Neuronal stem cell (in vitro differentiated cells): ENCODE results near the gene FAM118B.
A peak's percentile ranks its signal among the peaks of the same experiment; 100 is the strongest.

ENCODE experiments used
- DNase-seq: peaks from one replicate; pipeline ENCODE4 v3.0.0-alpha.2; 2013; ENCODE audit warnings: low spot score
- H2AFZ ChIP-seq: one replicate; pipeline ENCODE4 v1.6.1; 2013; ENCODE audit warnings: mild to moderate bottlenecking, low read length, inconsistent platforms
- H2AK5ac ChIP-seq: 2 replicates; pipeline ENCODE4 v1.6.1; 2013; ENCODE audit warnings: low read depth, mild to moderate bottlenecking, inconsistent platforms, low read length, moderate library complexity, mixed read lengths
- H2BK120ac ChIP-seq: 2 replicates; pipeline ENCODE4 v1.6.1; 2013; ENCODE audit warnings: low read depth, mild to moderate bottlenecking, inconsistent platforms, low read length, moderate library complexity, mixed read lengths
- H2BK12ac ChIP-seq: one replicate; pipeline ENCODE4 v1.6.1; 2013; ENCODE audit warnings: low read length, inconsistent platforms
- H2BK15ac ChIP-seq: 2 replicates; pipeline ENCODE4 v1.6.1; 2013; ENCODE audit warnings: mild to moderate bottlenecking, low read length, inconsistent platforms, mixed read lengths
- H2BK5ac ChIP-seq: one replicate; pipeline ENCODE4 v1.6.1; 2013; ENCODE audit warnings: inconsistent platforms, mild to moderate bottlenecking, low read length, moderate library complexity
- H3K14ac ChIP-seq: one replicate; pipeline ENCODE4 v1.6.1; 2013; ENCODE audit warnings: low read length, inconsistent platforms
- H3K18ac ChIP-seq: 2 replicates; pipeline ENCODE4 v1.6.1; 2013; ENCODE audit warnings: low read length, inconsistent platforms
- H3K23ac ChIP-seq: 2 replicates; pipeline ENCODE4 v1.6.1; 2013; ENCODE audit warnings: low read depth, mild to moderate bottlenecking, mixed read lengths, low read length, inconsistent platforms; ENCODE audit not compliant: poor library complexity
- H3K27ac ChIP-seq: replicated peaks from 3 replicates; pipeline ENCODE4 v1.5.1; 2013; ENCODE audit warnings: low read length, inconsistent platforms
- H3K27me3 ChIP-seq, 3 experiments: 2 replicates each; pipeline ENCODE4 v1.6.1; 2013; ENCODE audit warnings: low read length in 3 of 3, mild to moderate bottlenecking in 2 of 3, inconsistent platforms in 1 of 3, low read depth in 1 of 3, mixed read lengths in 1 of 3, moderate library complexity in 1 of 3; ENCODE audit not compliant: control insufficient read depth in 3 of 3, insufficient read depth in 3 of 3
- H3K36me3 ChIP-seq, 2 donors: replicated peaks in 1 of 2; 2 replicates each; pipeline ENCODE4 v1.6.1; 2013; ENCODE audit warnings: low read length in 2 of 2; ENCODE audit not compliant: control insufficient read depth in 2 of 2, insufficient read depth in 2 of 2
- H3K4ac ChIP-seq: 2 replicates; pipeline ENCODE4 v1.6.1; 2013; ENCODE audit warnings: inconsistent platforms, mild to moderate bottlenecking, low read length, moderate library complexity
- H3K4me1 ChIP-seq, 2 donors: 1 replicate in 1 of 2; 2 replicates in 1 of 2; pipeline ENCODE4 v1.6.1; 2013; ENCODE audit warnings: low read length in 2 of 2, low read depth in 1 of 2; ENCODE audit not compliant: control insufficient read depth in 2 of 2, insufficient read depth in 1 of 2
- H3K4me2 ChIP-seq: one replicate; pipeline ENCODE4 v1.6.1; 2013; ENCODE audit warnings: mild to moderate bottlenecking, low read length, inconsistent platforms; ENCODE audit not compliant: insufficient read depth, poor library complexity, severe bottlenecking
- H3K4me3 ChIP-seq, 2 donors: 2 replicates each; pipeline ENCODE4 v1.5.1; 2013; ENCODE audit warnings: low read length in 2 of 2, mild to moderate bottlenecking in 2 of 2, inconsistent platforms in 1 of 2, moderate library complexity in 1 of 2
- H3K79me1 ChIP-seq: one replicate; pipeline ENCODE4 v1.6.1; 2013; ENCODE audit warnings: low read depth, mild to moderate bottlenecking, inconsistent platforms, low read length, moderate library complexity
- H3K9ac ChIP-seq: one replicate; pipeline ENCODE4 v1.6.1; 2013; ENCODE audit warnings: mild to moderate bottlenecking, low read depth, low read length, inconsistent platforms; ENCODE audit not compliant: poor library complexity
- H3K9me3 ChIP-seq, 2 donors: replicated peaks in 1 of 2; 2 replicates each; pipeline versions ENCODE3 to v1.6.1; 2013; ENCODE audit warnings: low read length in 2 of 2, mild to moderate bottlenecking in 2 of 2, inconsistent platforms in 1 of 2, low read depth in 1 of 2, mixed read lengths in 1 of 2, moderate library complexity in 1 of 2; ENCODE audit not compliant: control insufficient read depth in 2 of 2, insufficient read depth in 1 of 2
- H4K8ac ChIP-seq: one replicate; pipeline ENCODE4 v1.6.1; 2013; ENCODE audit warnings: low read depth, mild to moderate bottlenecking, inconsistent platforms, low read length, moderate library complexity
- H4K91ac ChIP-seq: one replicate; pipeline ENCODE4 v1.6.1; 2013; ENCODE audit warnings: low read length, low read depth, mild to moderate bottlenecking, inconsistent platforms; ENCODE audit not compliant: poor library complexity
- whole genome bisulfite sequencing, 2 donors: extraction: QIAGEN DNeasy Blood & Tissue Kit; methylation state at CpG; one replicate each; pipeline ENCODE4 v1.1.7; 2013; ENCODE audit warnings: missing lambda C conversion rate in 2 of 2, mixed read lengths in 1 of 2; ENCODE audit not compliant: insufficient read length in 2 of 2, insufficient replicate concordance in 1 of 2; ENCODE audit errors: extremely low coverage in 2 of 2; 5-methylcytosine and 5-hydroxymethylcytosine counted together

The FAM118B gene

DNA sequence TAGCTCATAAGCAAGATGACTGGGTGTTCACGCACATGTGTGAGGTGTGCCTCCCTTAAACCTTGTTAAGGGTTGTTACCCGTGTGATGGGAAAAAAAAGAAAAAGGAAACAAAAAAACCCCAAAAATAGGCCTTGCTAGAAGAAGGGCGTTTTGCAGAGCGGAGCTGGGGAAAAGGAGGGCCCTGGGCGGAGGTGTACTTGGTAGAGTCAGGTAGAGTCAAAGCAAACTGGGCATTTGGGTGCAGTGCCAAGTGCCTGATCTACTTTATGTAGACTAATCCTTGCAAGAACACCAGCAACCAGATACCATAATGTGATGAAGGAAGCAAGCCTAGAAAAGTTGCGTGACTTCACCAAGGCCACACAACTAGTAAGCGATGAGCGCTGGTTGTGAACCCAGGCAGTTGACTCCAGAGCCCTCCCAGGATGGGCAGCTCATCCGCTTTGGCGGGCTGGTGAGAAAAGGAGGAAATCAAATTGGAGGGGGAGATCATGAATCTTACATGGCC, 70.1 kb downstream of the FAM118B start:
- H3K9ac ChIP-seq = no peak overlapping the region
- H3K4me3 ChIP-seq = peak overlapping the region in 1 of 2 donors; percentile 81
- DNase-seq = no peak
- no peak overlapping the region for H2BK120ac ChIP-seq
- no peaks in the 10 kb centered on the region for H3K79me1 ChIP-seq
- no peak overlapping the region for H2AK5ac ChIP-seq
- H2BK12ac ChIP-seq = no peak overlapping the region
- H3K4ac ChIP-seq = no peak overlapping the region
- H3K27me3 ChIP-seq = peaks cover 0 to 2% (median 0%) of the 10 kb centered on the region in 3 experiments
- peak overlapping the region; percentile 98 for H2AFZ ChIP-seq
- no CpG with 5 or more reads among the region's 10 CpGs for WGBS, 2 donors
- H3K27ac ChIP-seq = no peak overlapping the region
- H4K91ac ChIP-seq = no peak overlapping the region
- peaks cover 11 to 26% of the 10 kb centered on the region in 2 donors for H3K36me3 ChIP-seq
- no peak overlapping the region for H3K4me2 ChIP-seq
- H3K14ac ChIP-seq = no peak overlapping the region
- no peak overlapping the region for H4K8ac ChIP-seq
- H3K18ac ChIP-seq = no peak overlapping the region
- no peak overlapping the region for H2BK5ac ChIP-seq
- H3K9me3 ChIP-seq = no peaks in the 10 kb centered on the region
- no peak overlapping the region for H3K23ac ChIP-seq
- H3K4me1 ChIP-seq = peaks cover 5 to 7% of the 10 kb centered on the region in 2 donors
- no peak overlapping the region for H2BK15ac ChIP-seq

- Histone ChIP-seq H3K4me2 (peak overlapping the region; percentile 97), H3K14ac (no peak overlapping the region), H4K91ac (no peak overlapping the region), H3K9ac (no peak overlapping the region), H3K27me3 (peaks cover 0 to 2% (median 0%) of the 10 kb centered on the region in 3 experiments), H3K79me1 (no peaks in the 10 kb centered on the region), H3K4me3 (peak overlapping the region; percentile 81 to 86), H3K23ac (no peak overlapping the region), H2AFZ (peak overlapping the region; percentile 98), H3K27ac (no peak overlapping the region), H2BK12ac (no peak overlapping the region), H4K8ac (no peak overlapping the region), H3K4ac (no peak overlapping the region), H2BK5ac (peak overlapping the region; percentile 76), H2BK120ac (no peak overlapping the region), H3K36me3 (peaks cover 6 to 20% of the 10 kb centered on the region in 2 donors), H3K18ac (peak overlapping the region; percentile 1), H3K9me3 (no peaks in the 10 kb centered on the region), H2AK5ac (no peak overlapping the region), H3K4me1 (peaks cover 5 to 7% of the 10 kb centered on the region in 2 donors), H2BK15ac (no peak overlapping the region)
- WGBS, 2 donors = no CpG with 5 or more reads among the region's 15 CpGs
- DNase-seq = no peak
Observed at GRCh38 chr11:126282361-126282735, 70.8 kb downstream of the FAM118B start.

DNA sequence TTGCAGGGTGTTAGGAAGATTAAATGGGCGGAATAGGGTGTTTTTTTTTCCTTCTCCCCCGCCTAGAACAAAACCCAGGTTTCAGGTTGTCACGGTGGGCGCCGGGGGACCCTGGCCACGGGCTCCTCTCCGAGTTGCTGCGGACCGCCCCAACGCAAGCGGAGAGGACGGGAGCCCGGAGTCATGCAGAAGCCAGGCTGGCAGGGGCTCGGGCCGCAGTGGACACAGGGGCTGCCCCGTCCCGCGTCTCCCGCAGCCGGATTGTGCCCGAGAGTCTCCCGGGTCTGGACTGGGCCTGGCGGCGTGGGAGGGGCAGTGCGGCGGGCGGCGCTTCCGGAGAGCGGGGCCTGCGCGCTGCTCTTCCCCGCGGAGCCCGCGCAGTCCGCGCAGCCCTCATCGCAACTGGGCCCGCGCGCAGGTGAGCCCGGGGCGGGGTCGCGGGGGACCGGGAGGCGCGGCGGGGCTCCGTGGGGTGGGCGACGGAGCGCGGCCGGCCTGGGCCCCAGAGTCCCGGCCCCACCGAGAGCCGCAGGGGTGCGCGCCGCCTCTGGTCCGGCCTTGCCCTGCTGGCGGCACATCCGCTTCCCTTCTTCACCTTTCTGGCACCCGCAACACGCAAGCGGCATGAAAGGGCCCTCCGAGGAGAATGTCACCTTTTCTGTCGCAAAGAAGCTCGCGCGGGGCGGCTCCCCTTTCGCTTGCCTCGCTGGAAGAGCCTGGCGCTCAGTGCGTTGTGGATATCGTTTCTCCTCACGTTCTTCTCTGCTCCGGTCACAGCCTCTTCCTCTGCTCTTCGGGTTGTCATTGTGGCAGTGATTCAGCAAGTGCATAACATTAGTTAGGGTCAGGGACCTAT, 71.4 kb downstream of the FAM118B start, which contains the start of gene TIRAP:
Gene TIRAP (plus strand): TSS at position 358 of the 856 bp plus-strand sequence. CDS start 7,802 bp downstream, outside the sequence.
- peak within 1 kb of the TSS; percentile 98 for H2AFZ ChIP-seq
- no CpG with 5 or more reads among the region's 82 CpGs for WGBS, 2 donors
- H3K4me3 ChIP-seq = peak within 1 kb of the TSS; percentile 81 to 86
- peak within 1 kb of the TSS; percentile 76 for H2BK5ac ChIP-seq
- no peak within 1 kb of the TSS for H4K91ac ChIP-seq
- H3K27me3 ChIP-seq = peaks cover 0 to 2% (median 0%) of the 10 kb centered on the region in 3 experiments
- H3K4me2 ChIP-seq = peak within 1 kb of the TSS; percentile 97
- H2BK15ac ChIP-seq = peak within 1 kb of the TSS; percentile 62
- no peak within 1 kb of the TSS for H3K27ac ChIP-seq
- H3K4ac ChIP-seq = no peak within 1 kb of the TSS
- peak within 1 kb of the TSS; percentile 95 for H3K9ac ChIP-seq
- peak within 1 kb of the TSS; percentile 97 for H3K18ac ChIP-seq
- peak within 1 kb of the TSS; percentile 94 for H3K23ac ChIP-seq
- no peak within 1 kb of the TSS for H2AK5ac ChIP-seq
- peak within 1 kb of the TSS; percentile 21 for H2BK120ac ChIP-seq
- no peaks in the 10 kb centered on the region for H3K9me3 ChIP-seq
- no peak within 1 kb of the TSS for H4K8ac ChIP-seq
- H3K14ac ChIP-seq = no peak within 1 kb of the TSS
- peaks cover 2 to 14% of the 10 kb centered on the region in 2 donors for H3K36me3 ChIP-seq
- no peaks in the 10 kb centered on the region for H3K79me1 ChIP-seq
- DNase-seq = no peak
- peaks cover 5 to 7% of the 10 kb centered on the region in 2 donors for H3K4me1 ChIP-seq
- no peak within 1 kb of the TSS for H2BK12ac ChIP-seq

GRCh38 chr11:126284829-126285228, 73.2 kb downstream of the FAM118B start:
- DNase-seq = no peak
- no peak overlapping the region for H3K9ac ChIP-seq

More at GRCh38 chr11:126284829-126285228, 73.2 kb downstream of the FAM118B start:
- no CpG with 5 or more reads among the region's 6 CpGs for WGBS, 2 donors
- Histone ChIP-seq H3K18ac (no peak overlapping the region), H2BK12ac (no peak overlapping the region), H2BK5ac (no peak overlapping the region), H3K27ac (no peak overlapping the region), H3K79me1 (no peaks in the 10 kb centered on the region), H3K36me3 (peaks cover 2 to 16% of the 10 kb centered on the region in 2 donors), H3K14ac (no peak overlapping the region), H2BK15ac (no peak overlapping the region), H4K8ac (no peak overlapping the region), H3K27me3 (peaks cover 0 to 2% (median 0%) of the 10 kb centered on the region in 3 experiments), H3K23ac (no peak overlapping the region), H3K4ac (no peak overlapping the region), H3K9me3 (peaks cover 0 to 6% of the 10 kb centered on the region in 2 donors), H2AFZ (no peak overlapping the region), H3K4me2 (no peak overlapping the region), H2AK5ac (no peak overlapping the region), H3K4me1 (peaks cover 5 to 7% of the 10 kb centered on the region in 2 donors), H3K4me3 (no peak overlapping the region), H4K91ac (no peak overlapping the region), H2BK120ac (no peak overlapping the region)
